Lower leg skin (tissue), 4 donors: Measurements from ENCODE around the gene AFG3L2. TPM values are rescaled to one million over a fixed set of nuclear protein-coding genes. Genes with fewer than 3 reads are reported as not detected.

Experiments
- DNase-seq, 2 donors: peaks; one replicate each; pipeline ENCODE4 v3.0.0-alpha.2; 2019; ENCODE audit warnings: low spot score in 2 of 2
- H3K4me3 ChIP-seq: fragments of 200-600 bp; sonication (generic); 2 replicates; pipeline ENCODE4 v1.5.1; 2017; ENCODE audit warnings: mild to moderate bottlenecking, low read depth; ENCODE audit not compliant: poor library complexity, severe bottlenecking
- CTCF ChIP-seq, 3 donors: fragments of 450-650 bp; IDR thresholded peaks; one replicate each; pipeline ENCODE4 v1.5.1; 2016; ENCODE audit warnings: antibody characterized with exemption in 3 of 3, mild to moderate bottlenecking in 3 of 3, moderate library complexity in 2 of 3
- POLR2A ChIP-seq, 2 donors: fragments of 450-650 bp; IDR thresholded peaks; one replicate each; pipeline ENCODE4 v1.6.1; 2016 to 2017; ENCODE audit warnings: antibody characterized with exemption in 2 of 2, mild to moderate bottlenecking in 1 of 2, moderate library complexity in 1 of 2
- WGBS, 2 donors: methylation state at CpG; one replicate each; pipeline ENCODE4 v1.1.5; 2018; 5-methylcytosine and 5-hydroxymethylcytosine counted together
- intact Hi-C: fragments of 100-400 bp; cut with DNase I; formaldehyde crosslinking; loops from one replicate; pipeline ENCODE4 v1.15.0; 2023; ENCODE audit warnings: low total_unique reads
- total RNA-seq, 4 donors: library from RNA; depleted of rRNA; stranded (reverse); fragments of >200 nt; gene quantifications; one replicate each; pipeline ENCODE4 v1.1.0, GENCODE V29; 2016

The AFG3L2 gene
- total RNA-seq, 4 donors from 2014 or later, result 57.5 to 67.9 (median 60.1) TPM

GRCh38 chr18:12279781-12280531, 97.1 kb downstream of the AFG3L2 start:
- TF ChIP-seq POLR2A (IDR thresholded peaks at IDR 0.05), result no peak
- TF ChIP-seq CTCF (IDR thresholded peaks at IDR 0.05), result no peak
- no peak overlapping the region for H3K4me3 ChIP-seq
- DNase-seq, result no peak
- WGBS, 2 donors, result 88 to 95% methylated on average over 16 of the region's 16 CpGs
- intact Hi-C loops, result loop anchor here (5.0 kb wide), 1 partner anchor 917 kb away; no protein-coding TSS in a partner anchor

Other genes starting within 250 kb of the AFG3L2 start
- 10 to 100 TPM in 3 of 4 donors, 1 to 10 TPM in 1; 8.8 to 43.6 (median 30.5) TPM for gene CIDEA, start 122.9 kb downstream of the AFG3L2 start, total RNA-seq
- gene TUBB6, start 69.0 kb downstream of the AFG3L2 start, total RNA-seq, result 100 to 1,000 TPM in 3 of 4 donors, 10 to 100 TPM in 1; 91.6 to 151 (median 133) TPM
- 1 to 10 TPM in 2 of 4 donors, under 1 TPM in 2; 0.69 to 5.0 (median 1.7) TPM for gene PRELID3A, start 30.7 kb upstream of the AFG3L2 start, total RNA-seq